IgD-negative memory B cell (primary cell): ENCODE measurements around the gene KCNJ14. TPM values are rescaled to one million over a fixed set of nuclear protein-coding genes. Genes with fewer than 3 reads are reported as not detected.
"Not testable (repeated sequence)": the region's sequence is repeated elsewhere in the genome, so short reads cannot be mapped to it uniquely, and the experiment has no call there.

ENCODE experiments used
- H3K27ac Mint-ChIP-seq, 3 donors: one replicate each; pipeline ENCODE4 v1.8.0; 2020 to 2022; ENCODE audit warnings: mild to moderate bottlenecking in 3 of 3, mixed read lengths in 3 of 3, moderate library complexity in 1 of 3
- H3K27me3 Mint-ChIP-seq: one replicate; pipeline ENCODE4 v1.8.0; 2021; ENCODE audit warnings: mixed read lengths
- H3K36me3 Mint-ChIP-seq: one replicate; pipeline ENCODE4 v1.8.0; 2020; ENCODE audit warnings: mild to moderate bottlenecking, mixed read lengths
- H3K4me1 Mint-ChIP-seq, 3 donors: one replicate each; pipeline ENCODE4 v1.8.0; 2020 to 2022; ENCODE audit warnings: mixed read lengths in 3 of 3, mild to moderate bottlenecking in 1 of 3
- H3K4me3 Mint-ChIP-seq, 4 donors: one replicate each; pipeline ENCODE4 v1.8.0; 2020 to 2022; ENCODE audit warnings: mild to moderate bottlenecking in 4 of 4, mixed read lengths in 4 of 4, moderate library complexity in 3 of 4
- H3K9me3 Mint-ChIP-seq, 3 donors: one replicate each; pipeline ENCODE4 v1.8.0; 2020 to 2021; ENCODE audit warnings: mixed read lengths in 3 of 3, mild to moderate bottlenecking in 1 of 3
- polyA plus RNA-seq: library from polyadenylated mRNA; unstranded; fragments of 300-500 nt; fragmentation: Illumina TruSeq; gene quantifications from one replicate; pipeline ENCODE4 v1.2.3, GENCODE V29; 2021

KCNJ14 gene
- polyA plus RNA-seq, 1 donor from 2014 or later, result 0.48 TPM

DNA sequence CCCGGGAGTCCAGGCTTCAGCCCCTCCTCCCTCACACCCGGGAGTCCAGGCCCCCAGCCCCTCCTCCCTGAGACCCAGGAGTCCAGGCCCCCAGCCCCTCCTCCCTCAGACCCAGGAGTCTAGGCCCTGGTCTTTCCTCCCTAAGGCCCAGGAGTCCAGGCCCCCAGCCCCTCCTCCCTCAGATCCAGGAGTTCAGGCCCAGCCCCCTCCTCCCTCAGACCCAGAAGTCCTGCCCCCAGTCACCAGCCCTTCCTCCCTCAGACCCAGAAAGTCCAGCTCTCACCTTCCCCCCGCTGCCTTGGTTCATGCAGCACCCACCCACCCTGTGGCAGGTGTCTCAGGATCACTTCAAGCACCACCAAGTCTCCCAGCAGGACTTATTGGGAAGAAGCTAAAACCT, 27.9 kb downstream of the KCNJ14 start:
- H3K9me3 Mint-ChIP-seq, result no peaks in the 10 kb centered on the region
- H3K4me3 Mint-ChIP-seq, result no peak overlapping the region
- no peaks in the 10 kb centered on the region for H3K36me3 Mint-ChIP-seq
- H3K4me1 Mint-ChIP-seq, result peaks cover 0 to 4% (median 2%) of the 10 kb centered on the region in 3 donors
- peaks cover 2% of the 10 kb centered on the region for H3K27me3 Mint-ChIP-seq
- H3K27ac Mint-ChIP-seq, result peak overlapping the region in 1 of 3 donors; percentile 50

DNA sequence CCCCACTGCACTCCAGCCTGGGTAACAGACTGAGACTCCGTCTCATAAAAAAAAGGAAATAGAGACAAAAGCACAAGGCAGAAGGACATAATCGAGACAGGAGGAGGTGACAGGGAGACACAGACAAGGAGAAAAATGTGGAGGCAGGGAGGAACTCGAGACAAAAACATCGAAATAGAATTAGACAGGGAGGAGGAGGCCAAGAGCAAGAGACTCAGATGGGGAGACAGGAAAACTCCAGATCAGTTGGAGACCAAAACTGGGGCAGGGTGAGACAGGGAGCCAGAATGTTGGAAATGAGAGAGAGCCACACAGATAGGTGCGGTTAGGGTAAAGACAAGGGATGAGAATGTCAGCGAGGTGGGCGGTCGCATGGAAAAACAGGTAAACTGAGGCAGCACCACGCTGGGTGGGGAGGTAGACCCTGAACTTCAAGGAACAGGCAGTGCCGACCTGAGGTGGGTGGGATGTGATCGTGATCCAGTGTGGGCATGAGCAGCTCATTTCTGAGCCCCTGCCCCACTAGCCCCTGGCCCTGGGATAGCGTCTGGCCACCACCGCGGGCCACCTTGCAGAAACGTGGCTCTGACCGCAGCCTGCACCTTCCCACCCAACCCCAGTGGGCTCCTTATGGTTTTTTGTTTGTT, 29.0 kb downstream of the KCNJ14 start:
- H3K4me1 Mint-ChIP-seq, result peaks cover 0 to 4% (median 2%) of the 10 kb centered on the region in 3 donors

GRCh38 chr19:48484931-48485612, 29.7 kb downstream of the KCNJ14 start:
- Mint-ChIP-seq H3K27ac (no peak overlapping the region), H3K4me1 (peaks cover 0 to 9% (median 2%) of the 10 kb centered on the region in 3 donors), H3K27me3 (peaks cover 2% of the 10 kb centered on the region)

More for the DNA sequence above, 29.0 kb downstream of the KCNJ14 start:
- no peaks in the 10 kb centered on the region for H3K36me3 Mint-ChIP-seq
- no peaks in the 10 kb centered on the region for H3K9me3 Mint-ChIP-seq
- H3K27me3 Mint-ChIP-seq, result peaks cover 2% of the 10 kb centered on the region
- no peak overlapping the region for H3K4me3 Mint-ChIP-seq
- H3K27ac Mint-ChIP-seq, result peak overlapping the region in 1 of 3 donors; percentile 50

GRCh38 chr19:48486706-48487105, 31.3 kb downstream of the KCNJ14 start:
- H3K27me3 Mint-ChIP-seq, H3K9me3 Mint-ChIP-seq: not testable (repeated sequence)

More at GRCh38 chr19:48484931-48485612, 29.7 kb downstream of the KCNJ14 start:
- no peaks in the 10 kb centered on the region for H3K36me3 Mint-ChIP-seq
- no peaks in the 10 kb centered on the region for H3K9me3 Mint-ChIP-seq
- no peak overlapping the region for H3K4me3 Mint-ChIP-seq

DNA sequence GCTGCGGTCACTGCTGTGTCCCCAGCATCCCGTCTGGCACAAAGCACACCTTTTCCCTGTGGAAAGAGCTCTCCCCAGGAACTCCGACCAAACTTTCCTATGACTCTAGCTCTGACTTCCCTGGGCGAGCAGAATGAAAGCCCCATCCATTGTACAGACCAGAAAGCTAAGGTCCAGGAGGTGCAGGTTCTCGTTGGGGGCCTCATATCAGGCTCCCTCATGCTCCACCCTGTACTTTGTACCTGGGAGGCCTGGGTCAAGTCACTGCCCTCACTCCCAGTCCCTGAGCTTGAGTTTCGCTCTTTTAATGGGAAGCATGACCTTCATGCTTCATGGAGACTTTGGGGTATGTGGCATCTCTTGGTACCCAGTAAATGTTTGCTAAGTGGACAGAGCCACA, 32.2 kb downstream of the KCNJ14 start:
- H3K4me3 Mint-ChIP-seq, result peak overlapping the region in 1 of 4 donors; percentile 48
- no peak overlapping the region for H3K27ac Mint-ChIP-seq

More at GRCh38 chr19:48486706-48487105, 31.3 kb downstream of the KCNJ14 start:
- peaks cover 0 to 13% (median 5%) of the 10 kb centered on the region in 3 donors for H3K4me1 Mint-ChIP-seq
- not testable (repeated sequence) for H3K36me3 Mint-ChIP-seq, H3K27ac Mint-ChIP-seq, H3K4me3 Mint-ChIP-seq

GRCh38 chr19:48487948-48488347, 32.6 kb downstream of the KCNJ14 start:
- peaks cover 3% of the 10 kb centered on the region for H3K36me3 Mint-ChIP-seq
- no peak overlapping the region for H3K4me3 Mint-ChIP-seq
- H3K9me3 Mint-ChIP-seq, result no peaks in the 10 kb centered on the region
- H3K4me1 Mint-ChIP-seq, result peaks cover 8 to 15% (median 8%) of the 10 kb centered on the region in 3 donors
- H3K27me3 Mint-ChIP-seq, result peaks cover 11% of the 10 kb centered on the region
- H3K27ac Mint-ChIP-seq, result no peak overlapping the region

More for the DNA sequence above, 32.2 kb downstream of the KCNJ14 start:
- Mint-ChIP-seq H3K9me3 (no peaks in the 10 kb centered on the region), H3K27me3 (peaks cover 10% of the 10 kb centered on the region), H3K4me1 (peaks cover 7 to 13% (median 7%) of the 10 kb centered on the region in 3 donors), H3K36me3 (peaks cover 2% of the 10 kb centered on the region)

GRCh38 chr19:48488478-48488877, 33.1 kb downstream of the KCNJ14 start:
- not testable (repeated sequence) for H3K9me3 Mint-ChIP-seq, H3K36me3 Mint-ChIP-seq, H3K4me3 Mint-ChIP-seq
- peak overlapping the region in 1 of 3 donors; percentile 57 for H3K27ac Mint-ChIP-seq
- H3K4me1 Mint-ChIP-seq, result peaks cover 8 to 15% (median 8%) of the 10 kb centered on the region in 3 donors
- H3K27me3 Mint-ChIP-seq, result peaks cover 11% of the 10 kb centered on the region

DNA sequence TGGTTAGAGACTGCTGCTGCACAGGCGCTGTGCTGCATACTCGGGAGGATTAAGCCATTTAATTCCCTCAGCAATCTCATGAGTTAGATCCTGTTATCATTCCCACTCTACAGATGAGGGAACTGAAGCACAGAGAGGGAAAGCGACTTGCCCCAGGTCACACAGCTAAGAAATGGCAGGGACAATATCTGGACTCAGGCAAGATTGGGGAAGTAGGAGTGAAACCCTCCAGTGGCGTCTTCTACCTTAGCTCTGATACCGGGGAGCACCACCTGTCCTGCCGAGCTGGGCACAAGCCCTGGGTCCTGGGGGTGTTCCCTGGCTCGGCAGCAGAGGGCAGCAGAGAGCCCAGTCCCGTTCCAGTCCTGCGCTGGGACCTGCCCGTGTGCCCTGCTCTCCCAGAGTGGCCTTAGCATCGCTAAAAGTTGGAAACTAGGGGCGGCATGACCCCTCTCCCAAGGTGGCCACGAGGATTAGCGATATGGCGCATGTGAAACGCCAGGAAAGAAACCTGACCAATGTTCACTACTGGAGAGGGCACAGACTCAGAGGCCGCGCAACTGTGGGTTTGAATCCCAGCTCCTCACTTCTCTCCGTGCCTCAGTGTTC, 34.3 kb downstream of the KCNJ14 start:
- peaks cover 3% of the 10 kb centered on the region for H3K36me3 Mint-ChIP-seq
- peak overlapping the region in 1 of 4 donors; percentile 49 for H3K4me3 Mint-ChIP-seq
- peak overlapping the region in 2 of 3 donors; percentile 9 to 85 for H3K27ac Mint-ChIP-seq
- no peaks in the 10 kb centered on the region for H3K9me3 Mint-ChIP-seq
- peaks cover 8 to 16% (median 10%) of the 10 kb centered on the region in 3 donors for H3K4me1 Mint-ChIP-seq
- peaks cover 16% of the 10 kb centered on the region for H3K27me3 Mint-ChIP-seq

DNA sequence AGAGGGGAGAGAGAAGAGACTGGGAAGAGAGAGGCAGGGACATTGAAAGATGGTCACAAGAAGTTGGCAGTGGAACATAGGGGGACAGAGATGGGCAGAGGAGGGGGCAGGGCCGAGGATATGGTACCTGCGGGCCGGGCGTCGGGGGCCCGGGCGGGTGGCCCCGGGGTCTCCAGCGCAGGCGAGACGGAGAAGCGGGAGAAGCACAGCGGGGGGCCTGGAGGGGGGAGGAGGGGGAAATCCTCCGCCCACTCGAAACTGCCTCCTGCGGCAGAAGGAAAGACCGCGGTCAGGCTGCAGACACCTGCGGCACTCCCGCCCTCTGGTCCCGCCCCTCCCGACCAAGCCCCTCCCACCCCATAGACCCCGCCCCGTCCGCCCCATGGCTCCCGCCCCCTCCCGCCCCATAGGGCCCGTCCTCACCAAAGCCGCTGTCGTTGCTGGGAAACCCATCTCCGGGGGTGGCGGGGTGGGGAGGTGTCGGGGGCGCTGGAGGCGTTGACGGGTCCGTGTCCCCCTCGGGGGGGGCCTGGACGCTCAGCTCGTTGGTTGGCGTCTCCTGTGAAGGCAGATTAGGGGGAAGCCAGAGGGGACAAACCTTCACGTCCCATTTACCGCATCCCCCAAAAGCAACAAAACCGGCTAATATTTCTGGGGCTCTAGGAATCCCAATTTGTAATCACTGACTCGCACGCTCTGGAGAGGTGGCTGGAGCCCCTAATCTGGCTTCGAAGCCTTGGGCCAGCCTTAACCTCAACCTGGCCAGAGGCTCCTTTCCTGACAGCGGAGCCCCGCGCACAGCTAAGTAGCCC, 35.8 kb downstream of the KCNJ14 start:
- Mint-ChIP-seq H3K27me3 (peaks cover 28% of the 10 kb centered on the region), H3K9me3 (no peaks in the 10 kb centered on the region), H3K36me3 (peaks cover 3% of the 10 kb centered on the region), H3K27ac (no peak overlapping the region), H3K4me3 (peak overlapping the region in 3 of 4 donors; percentile 56 to 83 (median 67)), H3K4me1 (peaks cover 8 to 17% (median 11%) of the 10 kb centered on the region in 3 donors)

GRCh38 chr19:48491793-48492123, 36.4 kb downstream of the KCNJ14 start:
- peak overlapping the region in 2 of 4 donors; percentile 56 to 83 for H3K4me3 Mint-ChIP-seq
- H3K27ac Mint-ChIP-seq, result no peak overlapping the region
- H3K27me3 Mint-ChIP-seq, result peaks cover 28% of the 10 kb centered on the region
- peaks cover 3% of the 10 kb centered on the region for H3K36me3 Mint-ChIP-seq
- H3K9me3 Mint-ChIP-seq, result no peaks in the 10 kb centered on the region
- H3K4me1 Mint-ChIP-seq, result peaks cover 8 to 17% (median 11%) of the 10 kb centered on the region in 3 donors

- Mint-ChIP-seq H3K4me3 (peak overlapping the region; percentile 44 to 83 (median 68)), H3K4me1 (peaks cover 8 to 17% (median 11%) of the 10 kb centered on the region in 3 donors), H3K36me3 (peaks cover 3% of the 10 kb centered on the region), H3K27ac (peak overlapping the region in 2 of 3 donors; percentile 67 to 74), H3K27me3 (peaks cover 30% of the 10 kb centered on the region), H3K9me3 (no peaks in the 10 kb centered on the region)
Measured at GRCh38 chr19:48492925-48493717, 37.7 kb downstream of the KCNJ14 start.

DNA sequence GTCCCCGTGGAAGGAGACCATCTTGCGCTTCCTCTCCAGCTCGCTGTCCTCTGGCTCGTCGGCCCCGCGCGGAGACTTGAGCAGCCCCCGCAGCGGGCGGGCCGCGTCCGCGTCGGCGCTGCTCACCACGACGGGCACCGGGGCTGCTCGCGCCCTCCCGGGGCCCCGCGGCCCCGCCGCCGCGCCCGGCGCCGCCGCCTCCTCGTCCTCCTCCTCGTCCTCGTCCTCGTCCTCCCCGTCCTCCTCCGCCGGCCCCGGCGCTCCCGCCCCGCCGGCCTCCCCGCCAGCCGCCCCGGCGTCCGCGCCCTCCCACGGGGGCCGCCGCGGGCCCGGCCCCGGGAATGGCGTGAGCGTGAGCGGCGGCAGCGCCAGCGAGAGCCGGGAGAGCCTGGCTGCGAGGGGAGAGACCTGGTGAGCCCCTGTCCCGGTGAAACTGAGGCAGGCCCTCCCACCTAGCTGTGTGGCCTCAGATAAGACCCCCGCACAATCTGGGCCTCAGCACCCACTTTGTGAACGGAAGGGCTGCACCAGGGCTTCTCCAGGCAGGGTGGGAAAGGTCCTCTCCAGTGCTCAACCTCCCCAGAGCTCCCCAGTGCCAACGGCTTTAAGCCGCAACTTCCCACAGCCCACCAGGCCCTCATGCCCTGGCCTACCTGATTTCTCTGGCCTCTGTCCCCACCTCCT, 38.5 kb downstream of the KCNJ14 start:
- Mint-ChIP-seq H3K4me3 (peak overlapping the region; percentile 15 to 90 (median 61)), H3K27ac (peak overlapping the region in 1 of 3 donors; percentile 10), H3K9me3 (no peaks in the 10 kb centered on the region), H3K36me3 (peaks cover 3% of the 10 kb centered on the region), H3K4me1 (peaks cover 8 to 17% (median 11%) of the 10 kb centered on the region in 3 donors), H3K27me3 (peaks cover 30% of the 10 kb centered on the region)

- Mint-ChIP-seq H3K27ac (no peak overlapping the region), H3K4me1 (peaks cover 8 to 12% (median 11%) of the 10 kb centered on the region in 3 donors), H3K4me3 (no peak overlapping the region), H3K36me3 (peaks cover 3% of the 10 kb centered on the region), H3K9me3 (no peaks in the 10 kb centered on the region), H3K27me3 (peaks cover 33% of the 10 kb centered on the region)
Measured at GRCh38 chr19:48495396-48495795, 40.0 kb downstream of the KCNJ14 start.
